EL (cell line): ENCODE results near the gene CFAP58.

Experiments
- DNase-seq: peaks from one replicate; pipeline ENCODE4 v3.0.0-alpha.2; 2016

The CFAP58 gene

DNA sequence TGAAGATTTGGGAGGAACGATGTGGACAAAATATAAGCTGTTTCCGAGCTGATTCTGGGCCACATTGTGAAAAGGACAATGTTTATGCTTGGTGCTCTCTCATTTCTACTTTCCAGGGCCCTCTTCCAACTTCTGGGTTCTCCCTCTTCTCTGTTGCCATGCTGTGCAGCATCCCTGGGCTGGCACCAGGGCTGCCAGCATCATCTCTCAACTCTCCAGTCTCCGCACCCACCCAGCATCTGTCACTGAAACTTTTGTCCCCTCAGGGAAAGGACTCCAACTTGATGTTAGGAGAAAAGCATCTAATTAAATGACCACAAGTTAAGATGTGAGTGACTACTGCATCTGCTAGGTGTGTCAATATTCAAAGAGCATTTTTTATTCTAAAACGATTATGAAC is 26.7 kb downstream of the CFAP58 start:
- no peak for DNase-seq

DNA sequence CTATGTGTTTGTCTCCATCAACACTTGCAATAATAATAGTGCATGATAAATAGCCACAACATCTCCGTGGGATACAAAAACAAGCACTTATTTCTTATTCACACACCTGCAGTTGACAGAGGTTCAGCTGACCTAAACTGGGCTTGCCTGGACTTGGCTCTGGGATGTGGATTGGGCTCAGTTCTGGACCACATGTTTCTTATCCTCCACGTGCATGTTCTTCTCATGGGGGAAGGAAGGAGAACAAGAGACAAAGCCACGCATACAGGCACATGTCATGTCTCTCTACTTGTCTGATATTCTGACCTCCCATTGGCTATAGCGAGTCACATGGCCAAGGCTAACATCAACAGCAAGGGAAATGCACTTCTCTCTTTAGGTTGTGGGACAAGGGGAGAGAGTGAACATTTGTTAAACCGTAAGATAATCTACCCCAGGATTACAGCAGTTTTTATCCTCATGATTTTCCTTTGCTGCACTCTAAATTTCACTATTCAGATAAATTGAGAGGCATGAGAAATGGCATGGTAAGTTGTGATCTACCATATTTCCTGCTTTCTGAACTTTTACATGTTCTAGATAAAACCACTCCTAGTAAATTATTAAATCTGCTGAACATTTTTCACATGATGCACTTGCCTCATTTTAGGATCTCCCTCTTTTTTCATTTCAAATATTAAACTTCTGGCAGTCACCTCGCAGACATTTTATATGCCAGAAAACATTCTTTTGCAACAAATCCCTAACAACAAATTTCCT is 33.7 kb downstream of the CFAP58 start:
- no peak for DNase-seq

DNA sequence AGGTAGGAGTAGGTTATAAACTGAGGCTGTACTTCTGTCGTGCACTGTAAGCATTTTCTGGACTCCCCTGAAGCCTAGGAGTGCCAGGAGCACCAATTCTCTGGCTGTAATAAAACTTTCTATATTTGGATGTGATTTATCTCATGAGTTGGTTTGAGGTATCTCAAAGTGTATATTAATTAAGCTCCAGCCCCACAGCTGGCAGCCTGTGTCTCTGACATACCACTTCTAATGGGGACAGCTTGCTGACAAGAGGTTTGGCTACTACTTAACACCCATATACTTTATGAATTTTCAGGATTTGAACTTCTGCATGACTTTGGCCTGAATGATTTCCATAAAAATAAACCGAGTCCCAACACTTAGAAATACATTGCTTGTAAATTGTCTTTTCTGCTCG is 35.2 kb downstream of the CFAP58 start:
- DNase-seq, result no peak

DNA sequence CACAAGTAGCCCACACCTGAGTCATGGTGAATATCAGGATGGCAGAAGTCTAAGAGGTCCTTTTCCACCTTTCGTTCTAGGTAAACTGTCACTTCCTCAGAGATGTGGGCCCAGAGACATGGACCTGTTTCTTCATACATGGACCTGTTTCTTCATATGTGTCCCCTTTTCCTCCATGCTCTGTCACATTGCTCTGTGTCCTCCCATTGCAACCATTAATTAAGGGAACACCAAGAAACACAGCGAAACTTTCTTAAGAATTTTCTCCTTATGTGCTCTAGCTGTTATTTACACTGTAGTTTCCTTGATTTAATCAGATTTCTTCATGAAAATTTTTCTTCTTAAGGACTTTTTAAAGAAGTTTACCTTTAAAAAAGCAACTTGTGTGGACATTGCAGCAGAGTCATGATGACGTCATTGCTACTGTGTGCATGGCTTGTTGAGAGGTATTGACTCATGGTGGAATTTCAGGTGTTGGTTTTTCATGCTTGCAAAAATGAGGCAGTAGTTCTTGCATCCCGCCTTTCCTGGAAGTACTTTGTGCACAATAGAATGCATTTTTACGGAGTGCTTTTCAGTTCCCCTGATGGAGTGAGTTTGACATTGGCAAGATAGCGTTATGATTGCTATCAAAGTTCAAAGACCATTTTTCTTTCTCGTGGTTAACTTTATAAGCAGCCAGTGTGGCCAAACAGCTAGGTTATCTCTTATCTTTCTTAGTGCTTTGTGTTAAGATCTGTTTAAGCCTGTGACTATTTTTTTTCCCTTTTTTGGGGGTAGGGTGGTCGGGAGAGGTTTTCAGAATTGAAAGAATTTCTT is 37.7 kb downstream of the CFAP58 start:
- no peak for DNase-seq

DNA sequence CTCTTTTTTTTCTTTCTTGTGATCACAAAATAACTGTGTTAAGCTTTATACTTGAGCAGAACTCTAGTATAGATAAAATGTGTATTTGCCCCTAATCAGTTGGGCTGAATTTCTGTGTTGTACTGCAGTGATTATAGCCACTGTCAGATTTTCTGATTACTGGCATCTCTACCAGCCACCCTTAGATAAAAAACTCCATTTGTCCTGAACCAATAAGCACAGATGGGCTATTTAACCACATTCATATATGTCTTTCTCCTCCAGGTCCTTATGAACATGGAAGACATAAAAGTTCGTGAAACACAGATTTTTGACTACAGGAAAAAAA is 38.3 kb downstream of the CFAP58 start:
- no peak for DNase-seq

DNA sequence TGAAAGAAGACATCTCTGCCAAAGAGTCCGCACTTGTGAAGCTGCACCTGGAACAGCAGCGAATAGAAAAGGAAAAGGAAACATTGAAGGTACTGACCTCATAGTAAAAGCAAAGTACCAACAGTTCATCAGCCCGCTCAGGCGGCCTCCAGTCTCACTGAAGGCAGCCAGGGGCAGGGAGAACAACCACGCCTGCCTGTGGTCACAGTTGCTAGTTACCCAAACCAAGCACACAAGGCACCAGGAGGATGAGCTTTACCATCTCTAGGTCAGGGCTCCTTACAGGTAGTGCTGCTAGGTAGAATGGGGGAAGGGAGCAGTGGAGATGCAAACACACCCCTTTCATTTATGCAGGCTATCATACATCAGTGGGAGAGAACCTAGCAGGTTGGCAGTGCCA is 39.8 kb downstream of the CFAP58 start:
- no peak for DNase-seq

DNA sequence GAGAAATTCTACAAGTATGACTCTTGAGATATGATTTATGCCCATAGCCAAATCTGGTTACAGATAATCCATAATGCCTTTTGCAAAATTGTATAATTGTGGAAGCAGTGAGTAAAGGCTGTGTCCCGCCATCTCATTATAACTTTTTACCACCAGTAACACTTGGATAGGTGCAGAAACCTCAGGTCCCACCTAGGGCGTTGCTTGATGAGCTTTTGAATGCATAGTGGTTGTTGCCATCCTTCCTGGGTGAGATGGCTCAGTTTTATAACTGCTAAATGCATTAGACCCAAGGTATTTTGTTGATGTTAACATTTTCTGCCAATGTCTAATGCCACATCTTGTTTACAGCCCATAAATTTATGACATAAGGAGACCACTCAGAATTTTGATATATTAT is 42.9 kb downstream of the CFAP58 start:
- DNase-seq, result no peak

DNA sequence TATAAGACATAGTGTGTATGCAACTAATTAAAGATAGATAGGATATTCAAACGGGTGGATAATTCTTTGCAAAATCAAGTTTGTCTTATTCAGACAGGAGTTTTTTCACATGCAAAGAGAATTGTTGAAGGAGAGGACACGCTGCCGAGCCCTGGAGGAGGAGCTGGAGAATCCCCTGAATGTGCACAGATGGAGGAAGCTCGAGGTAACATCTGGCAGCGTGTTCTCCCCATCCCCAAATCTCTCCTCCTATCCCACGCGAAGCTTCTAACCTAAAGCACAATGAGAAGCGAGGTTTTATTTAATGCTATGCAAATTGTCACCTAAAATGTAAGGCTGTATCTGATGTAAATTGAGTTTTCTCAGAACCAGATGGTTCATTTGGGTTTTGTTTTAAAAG is 50.0 kb downstream of the CFAP58 start:
- DNase-seq, result no peak

DNA sequence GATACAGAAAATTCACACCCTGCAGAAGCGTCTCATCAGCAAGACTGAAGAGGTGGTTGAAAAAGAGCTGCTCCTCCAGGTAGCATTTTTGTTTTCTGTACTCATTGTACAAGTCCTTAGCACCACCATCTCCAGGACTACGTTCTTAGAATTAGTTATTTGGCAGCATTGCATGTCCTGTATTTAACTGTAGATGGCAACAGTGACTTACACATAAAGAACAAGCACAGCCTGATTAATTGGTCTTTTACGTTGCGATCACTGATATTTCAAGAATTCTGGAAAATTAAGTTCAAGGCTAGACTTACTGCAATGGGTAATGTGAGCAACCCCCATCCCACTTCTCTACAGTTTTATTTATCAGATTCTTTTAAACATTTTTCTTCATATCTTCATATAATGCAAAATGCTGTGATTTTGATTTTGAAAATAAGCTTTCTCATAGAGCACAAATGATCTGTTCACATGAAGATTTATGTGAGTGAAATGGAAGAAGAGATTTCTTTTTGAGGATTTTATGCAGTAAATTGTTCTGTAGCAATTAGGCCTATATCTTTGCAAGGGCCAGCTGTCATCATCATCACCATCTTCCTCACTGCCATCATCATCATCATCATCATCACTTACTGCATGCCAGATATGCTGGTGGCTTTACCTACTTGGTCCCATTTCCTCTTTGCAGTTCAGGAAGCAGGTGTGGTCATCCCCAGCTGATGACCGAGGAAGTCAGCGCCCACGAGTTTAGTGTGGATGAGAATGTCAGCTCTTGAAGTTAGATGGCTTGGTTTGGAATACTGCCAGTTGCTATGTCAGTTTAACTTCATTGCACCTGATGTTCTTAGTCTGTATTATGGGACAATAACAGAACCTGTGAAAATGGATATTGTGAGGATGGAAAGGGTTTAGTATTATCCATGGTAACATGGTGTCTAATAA is 53.4 kb downstream of the CFAP58 start:
- DNase-seq, result peak; percentile 59

DNA sequence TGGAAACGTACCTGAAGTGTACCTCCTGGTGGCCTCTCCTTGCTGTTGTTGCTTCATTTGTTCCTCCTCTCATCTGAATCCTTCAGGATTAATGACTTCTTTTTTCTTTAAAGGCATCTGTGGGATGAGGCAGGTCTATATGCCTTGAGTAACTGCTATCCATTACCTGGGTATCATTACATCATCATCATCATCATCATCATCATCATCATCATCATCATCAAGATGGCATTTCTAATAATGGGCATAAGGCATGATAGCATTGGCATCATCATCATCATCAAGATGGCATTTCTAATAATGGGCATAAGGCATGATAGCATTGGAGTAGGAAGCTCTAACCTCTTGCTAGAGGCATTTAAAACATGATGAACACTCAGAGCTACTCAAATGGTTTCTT is 59.9 kb downstream of the CFAP58 start:
- no peak for DNase-seq

DNA sequence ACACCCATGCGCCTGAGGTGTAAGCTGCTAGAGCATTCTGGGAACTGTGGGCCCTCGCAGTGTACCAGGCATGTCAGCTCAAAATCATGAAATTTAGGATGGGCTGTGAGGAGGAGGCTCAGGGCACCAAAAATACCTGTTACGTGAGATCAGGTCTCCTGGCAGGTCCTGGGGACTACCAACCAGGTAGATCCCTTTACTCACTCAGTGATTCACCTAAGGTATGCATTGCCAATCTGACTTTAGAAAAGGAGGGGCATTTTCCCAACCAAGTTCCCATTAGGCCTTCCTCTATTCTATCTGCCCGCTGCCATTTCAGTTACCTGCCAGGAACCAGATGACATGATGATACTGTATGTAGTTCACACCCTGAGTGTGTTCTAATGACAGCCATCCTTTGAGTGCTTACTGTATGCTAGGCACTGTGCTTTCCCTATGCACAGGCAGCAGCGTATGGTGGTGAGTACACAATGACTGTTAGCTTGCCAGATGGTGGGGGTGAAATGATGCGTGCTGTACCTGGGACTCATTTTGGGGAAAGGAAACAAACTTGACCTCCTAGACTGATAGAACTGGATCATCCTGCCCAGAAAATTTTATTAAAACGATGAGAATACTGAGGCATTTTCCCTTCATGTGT is 62.0 kb downstream of the CFAP58 start:
- DNase-seq, result no peak

DNA sequence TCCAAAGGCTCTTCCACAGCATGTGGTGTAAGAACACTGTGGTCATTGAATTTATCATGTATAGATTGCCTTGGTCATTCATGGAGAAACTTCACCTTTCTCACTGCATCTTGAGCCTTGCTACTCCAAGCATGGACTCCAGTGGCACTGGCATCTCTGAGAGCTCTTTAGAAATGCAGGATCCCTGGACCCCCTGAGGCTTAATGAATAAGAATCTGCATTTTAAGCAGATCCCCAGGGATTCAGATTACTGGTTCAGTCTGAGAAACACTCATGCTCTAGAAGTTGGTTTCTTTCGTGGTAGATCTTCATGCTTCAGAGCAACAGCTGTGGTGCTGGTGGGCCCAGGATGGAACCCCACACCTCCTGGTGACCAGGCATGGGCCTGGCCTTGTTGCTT is 63.2 kb downstream of the CFAP58 start:
- no peak for DNase-seq

DNA sequence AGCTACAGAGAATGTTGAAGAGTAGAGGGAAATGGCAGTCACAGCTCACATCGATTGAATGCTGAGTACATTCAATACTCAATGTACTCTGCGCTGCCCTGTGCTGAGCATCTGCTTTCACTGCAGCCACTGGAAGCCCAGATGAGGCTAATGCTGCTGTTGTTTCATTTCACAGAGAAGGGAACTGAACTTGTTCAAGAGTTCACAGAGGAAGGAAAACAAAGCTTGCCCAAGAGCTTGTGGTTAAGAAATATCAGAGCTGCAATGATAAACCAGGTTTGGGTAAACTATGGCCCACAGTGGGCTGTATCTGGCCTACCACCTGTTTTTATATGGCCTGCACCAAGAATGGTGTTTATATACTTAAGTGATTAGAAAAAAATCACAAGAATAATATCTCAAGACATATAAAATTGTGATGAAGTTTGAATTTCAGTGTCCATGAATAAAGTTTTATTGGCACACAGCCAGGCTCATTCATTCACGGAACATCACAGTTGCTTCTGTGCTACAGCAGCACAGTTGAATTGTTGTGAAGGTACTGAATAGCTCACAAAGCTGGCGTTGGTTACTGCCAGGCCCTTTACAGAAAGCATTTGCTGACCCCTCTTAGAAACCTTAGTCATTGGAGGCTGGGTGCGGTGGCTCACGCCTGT is 64.1 kb downstream of the CFAP58 start:
- no peak for DNase-seq

DNA sequence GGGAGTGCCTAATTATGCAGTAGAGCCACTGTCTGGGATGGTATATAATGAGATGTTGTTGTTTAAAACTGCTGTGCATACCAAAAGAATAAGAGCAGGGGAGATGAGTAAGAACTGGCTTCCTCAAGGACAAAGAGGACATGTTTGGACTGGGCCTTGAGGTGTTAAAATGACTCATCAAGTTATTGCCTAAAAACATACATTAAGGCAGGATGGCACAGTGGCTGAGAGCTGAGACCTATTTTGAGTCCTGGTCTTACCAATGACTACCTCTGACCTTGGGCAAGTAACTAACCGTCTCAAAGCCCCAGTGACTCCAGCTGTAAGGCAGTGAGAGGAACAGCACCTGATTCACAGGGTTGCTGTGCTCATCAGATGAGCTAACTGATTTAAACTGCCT is 71.1 kb downstream of the CFAP58 start:
- peak; percentile 27 for DNase-seq

DNA sequence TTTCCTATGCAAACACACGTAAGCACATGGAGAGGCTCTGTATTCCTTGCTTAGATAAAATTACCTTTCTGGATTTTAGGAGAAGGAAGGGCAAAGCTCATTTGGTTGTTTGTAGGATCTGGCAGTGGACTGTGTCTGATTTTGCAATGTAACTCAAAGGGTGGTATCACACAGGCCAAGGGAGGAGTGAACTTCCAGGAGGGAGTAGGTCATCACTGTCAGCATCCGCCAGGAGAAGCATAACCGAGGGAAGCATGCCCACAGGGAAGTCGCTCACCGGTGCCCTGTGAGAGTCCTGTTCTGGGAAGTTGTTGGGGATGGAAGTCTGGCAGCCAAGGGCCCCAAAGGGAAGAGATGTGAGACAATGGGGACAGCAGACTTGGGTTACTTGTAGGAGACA is 74.4 kb downstream of the CFAP58 start:
- DNase-seq, result no peak

DNA sequence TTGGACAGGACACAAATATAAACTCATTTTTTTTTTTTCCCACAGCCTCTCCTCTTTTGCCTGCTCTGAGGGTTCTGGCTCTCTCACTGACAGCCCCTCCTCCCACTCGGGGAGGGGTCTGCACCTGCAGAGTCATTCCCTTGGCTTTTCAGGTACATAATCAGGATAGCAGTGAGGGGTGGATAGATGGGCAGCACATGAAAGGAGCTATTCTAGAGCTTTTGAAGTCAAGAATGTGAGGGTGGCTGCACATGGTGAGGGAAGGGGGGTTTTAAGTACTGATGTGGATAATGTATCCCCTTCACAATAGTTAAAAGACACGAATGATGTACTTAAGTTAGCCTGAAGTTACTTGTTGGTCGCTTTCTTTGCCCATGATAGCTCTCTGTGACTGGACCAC is 76.2 kb downstream of the CFAP58 start:
- no peak for DNase-seq

DNA sequence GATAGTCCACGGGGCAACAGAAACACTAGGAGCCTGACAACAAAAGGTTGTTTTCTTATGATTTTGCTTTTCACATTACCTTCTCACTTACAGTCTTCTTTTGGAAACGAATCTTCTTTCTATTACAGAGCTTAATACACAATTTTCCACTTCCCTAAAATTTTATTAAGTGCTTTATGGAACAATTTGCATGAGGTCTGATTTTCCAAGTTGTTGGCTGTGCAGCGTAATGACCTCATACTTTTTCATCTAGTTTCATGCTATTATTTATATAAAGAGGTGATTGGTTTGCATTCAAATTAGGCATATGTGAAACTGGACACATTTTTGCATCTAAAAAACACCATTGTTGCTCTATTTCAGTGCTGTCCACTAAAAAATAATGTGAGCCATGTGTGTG is 76.7 kb downstream of the CFAP58 start:
- DNase-seq, result no peak

DNA sequence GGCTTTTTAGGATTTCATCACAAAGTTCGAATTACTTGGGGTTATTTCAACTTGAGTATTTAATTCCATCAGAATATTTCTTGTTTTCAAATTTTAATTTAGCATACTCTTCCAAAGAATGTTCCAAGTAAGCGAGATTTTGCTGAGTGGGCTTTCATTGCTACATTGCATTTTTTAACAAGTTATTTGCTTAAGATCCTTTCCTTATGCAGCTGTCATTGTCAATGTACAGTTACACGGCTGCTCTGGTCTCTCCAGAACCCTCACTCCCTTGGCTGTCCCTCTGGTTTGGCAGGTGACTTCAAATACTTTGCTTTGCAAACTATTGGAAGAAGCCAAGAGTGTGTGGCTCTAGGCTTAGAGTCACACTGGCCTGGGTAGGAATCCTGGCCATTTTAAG is 80.0 kb downstream of the CFAP58 start:
- DNase-seq, result no peak

DNA sequence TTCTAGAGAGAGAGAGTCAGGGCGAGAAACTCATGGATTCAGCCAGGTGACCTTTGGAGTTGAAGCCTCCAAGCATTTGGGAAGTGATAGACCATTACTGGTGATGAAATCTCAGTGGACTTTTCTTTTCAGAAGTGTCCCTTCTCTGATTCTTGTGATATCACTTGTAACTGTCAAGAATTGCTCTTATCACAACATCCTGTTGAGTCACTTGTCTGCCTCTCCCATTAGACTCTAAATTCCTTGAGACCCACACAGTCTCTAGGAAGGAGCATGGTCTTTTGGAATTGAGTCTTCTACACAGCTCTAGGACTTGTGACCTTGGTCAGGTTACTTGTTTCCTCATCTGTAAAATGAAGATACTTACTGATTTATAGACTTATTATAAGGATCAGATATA is 81.0 kb downstream of the CFAP58 start:
- peak; percentile 61 for DNase-seq

DNA sequence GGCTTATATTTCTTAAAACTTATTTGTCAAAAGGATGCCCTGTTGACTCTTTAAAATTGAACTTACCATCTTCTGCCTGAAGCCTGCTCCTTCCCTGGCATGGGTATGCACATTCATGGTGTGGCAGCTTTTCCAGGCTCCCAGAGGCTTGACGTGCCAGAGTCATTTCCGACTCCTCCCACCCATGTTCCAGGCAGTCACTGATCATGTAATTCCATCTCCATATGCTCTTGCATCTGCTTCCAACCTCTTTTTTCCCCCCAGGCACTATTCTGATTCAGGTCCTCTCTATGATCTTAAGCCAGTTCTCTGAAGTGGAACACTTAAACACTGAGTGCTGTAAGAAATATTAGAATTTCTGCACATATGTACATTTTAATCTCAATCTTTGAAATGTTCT is 82.2 kb downstream of the CFAP58 start:
- peak; percentile 89 for DNase-seq

DNA sequence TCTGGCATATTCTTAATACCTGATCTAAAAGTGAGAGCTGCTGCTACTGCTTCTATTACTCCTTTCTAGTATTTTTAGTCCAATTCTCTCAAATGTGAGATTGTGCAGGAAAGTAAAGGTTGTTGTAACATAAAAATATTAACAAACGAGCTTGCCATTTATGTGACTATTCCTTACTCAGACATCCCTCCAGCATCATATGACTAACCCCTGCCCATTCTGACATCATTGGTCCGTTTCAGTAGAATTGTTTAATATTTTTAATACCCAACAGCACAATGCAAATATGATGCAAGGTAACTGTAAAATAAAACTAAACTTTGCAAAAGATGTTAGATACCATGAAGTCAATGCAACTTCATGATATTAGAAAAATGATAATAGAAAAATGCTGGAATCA is 83.6 kb downstream of the CFAP58 start:
- peak; percentile 34 for DNase-seq

DNA sequence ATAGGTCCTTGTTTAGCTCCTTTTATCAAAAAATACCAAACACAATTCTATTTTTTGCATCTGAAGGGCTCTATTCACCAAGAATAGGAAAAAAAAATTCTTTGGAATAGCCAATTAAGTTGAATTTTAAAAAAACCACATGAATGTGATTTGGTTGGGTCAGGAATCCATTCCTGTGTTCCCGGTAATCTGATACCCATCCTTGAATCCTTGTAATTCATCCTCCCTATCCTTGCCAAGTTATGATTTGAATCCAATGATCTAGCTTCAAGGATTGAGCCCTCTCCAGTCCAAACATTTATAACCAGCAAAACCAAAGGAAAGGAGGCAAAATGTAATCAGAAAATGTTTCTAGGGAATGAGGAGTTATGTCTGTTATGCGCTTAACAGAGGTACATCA is 86.6 kb downstream of the CFAP58 start:
- peak; percentile 36 for DNase-seq
